Parathyroid adenoma (tissue), 2 donors: ENCODE measurements around the gene MAD1L1.

Experiments
- H2AFZ ChIP-seq: fragments of 300-600 bp; sonication (generic); one replicate; pipeline ENCODE4 v1.7.0; 2017; ENCODE audit warnings: antibody characterized with exemption, mild to moderate bottlenecking
- H3K27ac ChIP-seq: fragments of 300-600 bp; sonication (generic); one replicate; pipeline ENCODE4 v1.7.0; 2017
- H3K27me3 ChIP-seq: fragments of 300-600 bp; sonication (generic); one replicate; pipeline ENCODE4 v1.7.0; 2017; ENCODE audit warnings: low read length; ENCODE audit not compliant: control insufficient read depth, insufficient read depth
- H3K36me3 ChIP-seq: fragments of 300-600 bp; sonication (generic); one replicate; pipeline ENCODE4 v1.7.0; 2017; ENCODE audit warnings: low read length; ENCODE audit not compliant: control insufficient read depth, insufficient read depth
- H3K4me1 ChIP-seq: fragments of 300-600 bp; sonication (generic); one replicate; pipeline ENCODE4 v1.7.0; 2017; ENCODE audit warnings: control low read depth
- H3K4me2 ChIP-seq: fragments of 300-600 bp; sonication (generic); one replicate; pipeline ENCODE4 v1.7.0; 2017; ENCODE audit warnings: low read length
- H3K4me3 ChIP-seq: fragments of 300-600 bp; sonication (generic); one replicate; pipeline ENCODE4 v1.7.0; 2017; ENCODE audit warnings: low read depth, low read length
- H3K79me2 ChIP-seq: fragments of 300-600 bp; sonication (generic); one replicate; pipeline ENCODE4 v1.7.0; 2017; ENCODE audit warnings: control low read depth
- H3K9ac ChIP-seq: fragments of 300-600 bp; sonication (generic); one replicate; pipeline ENCODE4 v1.7.0; 2017; ENCODE audit warnings: mild to moderate bottlenecking
- H3K9me3 ChIP-seq: fragments of 300-600 bp; sonication (generic); one replicate; pipeline ENCODE4 v1.7.0; 2017; ENCODE audit warnings: low read length; ENCODE audit not compliant: control insufficient read depth
- CTCF ChIP-seq: fragments of 300-600 bp; sonication (generic); IDR thresholded peaks from one replicate; pipeline ENCODE4 v1.7.0; 2017; ENCODE audit warnings: antibody characterized with exemption, mild to moderate bottlenecking
- donor health status: primary hyperparathyroidism.

MAD1L1 gene

GRCh38 chr7:2266911-2267310 is 34.2 kb upstream of the MAD1L1 start:
- no peak overlapping the region for H3K9ac ChIP-seq
- no peak overlapping the region for H2AFZ ChIP-seq
- no peaks in the 10 kb centered on the region for H3K9me3 ChIP-seq
- H3K4me3 ChIP-seq: no peak overlapping the region
- H3K4me2 ChIP-seq: no peak overlapping the region
- no peak overlapping the region for H3K27ac ChIP-seq
- TF ChIP-seq CTCF: no peak
- H3K36me3 ChIP-seq: no peaks in the 10 kb centered on the region
- no peaks in the 10 kb centered on the region for H3K4me1 ChIP-seq
- no peaks in the 10 kb centered on the region for H3K79me2 ChIP-seq
- H3K27me3 ChIP-seq: no peaks in the 10 kb centered on the region

- H3K27ac ChIP-seq: no peak overlapping the region
Measured at GRCh38 chr7:2264158-2264557, 31.4 kb upstream of the MAD1L1 start.

GRCh38 chr7:2263176-2263575 is 30.4 kb upstream of the MAD1L1 start:
- Histone ChIP-seq H3K27ac (no peak overlapping the region), H3K4me1 (no peaks in the 10 kb centered on the region), H3K4me3 (no peak overlapping the region), H3K4me2 (no peak overlapping the region), H3K9me3 (no peaks in the 10 kb centered on the region), H3K36me3 (no peaks in the 10 kb centered on the region), H3K27me3 (no peaks in the 10 kb centered on the region), H3K9ac (no peak overlapping the region), H2AFZ (no peak overlapping the region), H3K79me2 (no peaks in the 10 kb centered on the region)
- TF ChIP-seq CTCF: no peak

More at GRCh38 chr7:2264158-2264557, 31.4 kb upstream of the MAD1L1 start:
- no peak overlapping the region for H2AFZ ChIP-seq
- H3K9me3 ChIP-seq: no peaks in the 10 kb centered on the region
- H3K4me1 ChIP-seq: no peaks in the 10 kb centered on the region
- H3K9ac ChIP-seq: no peak overlapping the region
- no peak overlapping the region for H3K4me2 ChIP-seq
- no peaks in the 10 kb centered on the region for H3K36me3 ChIP-seq
- TF ChIP-seq CTCF: no peak
- no peaks in the 10 kb centered on the region for H3K79me2 ChIP-seq
- no peaks in the 10 kb centered on the region for H3K27me3 ChIP-seq
- H3K4me3 ChIP-seq: no peak overlapping the region

- H3K79me2 ChIP-seq: no peaks in the 10 kb centered on the region
- H3K27me3 ChIP-seq: no peaks in the 10 kb centered on the region
- TF ChIP-seq CTCF: no peak
- H3K9me3 ChIP-seq: no peaks in the 10 kb centered on the region
- no peak overlapping the region for H3K4me2 ChIP-seq
- H3K4me1 ChIP-seq: no peaks in the 10 kb centered on the region
- H3K36me3 ChIP-seq: no peaks in the 10 kb centered on the region
- H3K4me3 ChIP-seq: no peak overlapping the region
- no peak overlapping the region for H3K9ac ChIP-seq
- H2AFZ ChIP-seq: no peak overlapping the region
- no peak overlapping the region for H3K27ac ChIP-seq
Measured at GRCh38 chr7:2261611-2262010, 28.9 kb upstream of the MAD1L1 start.

GRCh38 chr7:2260820-2261219 is 28.1 kb upstream of the MAD1L1 start:
- no peaks in the 10 kb centered on the region for H3K9me3 ChIP-seq
- H3K27me3 ChIP-seq: no peaks in the 10 kb centered on the region
- H3K79me2 ChIP-seq: no peaks in the 10 kb centered on the region
- H3K4me3 ChIP-seq: no peak overlapping the region
- no peak overlapping the region for H3K9ac ChIP-seq
- TF ChIP-seq CTCF: no peak
- no peak overlapping the region for H2AFZ ChIP-seq
- H3K4me1 ChIP-seq: no peaks in the 10 kb centered on the region
- no peak overlapping the region for H3K4me2 ChIP-seq
- no peak overlapping the region for H3K27ac ChIP-seq
- no peaks in the 10 kb centered on the region for H3K36me3 ChIP-seq
